Activated CD4-positive, alpha-beta T cell treated with anti-CD3 and anti-CD28 coated beads, Interleukin-2, Interleukin-4, amounts not matched to agents 100 ng/mL and 50 ng/mL, durations not matched to agents 16 hours and 8 hours (primary cell): ENCODE measurements around the gene DIPK1A.
A peak's percentile ranks its signal among the peaks of the same experiment; 100 is the strongest.

Experiments
- DNase-seq: peaks from one replicate; pipeline ENCODE4 v3.0.0-alpha.2; 2020; ENCODE audit warnings: low spot score

DIPK1A gene

DNA sequence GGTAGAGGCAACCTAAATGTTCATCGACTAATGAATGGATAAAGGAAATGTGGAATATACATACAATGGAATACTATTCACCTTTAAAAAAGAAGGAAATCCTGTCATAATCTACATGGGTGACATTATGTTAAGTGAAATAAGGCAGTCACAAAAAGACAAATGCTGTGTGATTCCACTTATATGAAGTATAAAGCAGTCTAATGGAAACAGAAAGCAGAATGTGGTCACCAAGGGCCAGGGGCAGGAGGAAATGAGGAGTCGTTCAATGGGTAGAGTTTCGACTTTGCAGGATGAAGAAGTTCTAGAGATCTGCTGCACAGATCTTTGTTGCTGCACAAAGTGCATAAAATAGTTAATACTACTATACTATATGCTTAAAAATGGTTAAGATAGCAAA, 7.8 kb downstream of the DIPK1A start:
- DNase-seq = peak; percentile 81

DNA sequence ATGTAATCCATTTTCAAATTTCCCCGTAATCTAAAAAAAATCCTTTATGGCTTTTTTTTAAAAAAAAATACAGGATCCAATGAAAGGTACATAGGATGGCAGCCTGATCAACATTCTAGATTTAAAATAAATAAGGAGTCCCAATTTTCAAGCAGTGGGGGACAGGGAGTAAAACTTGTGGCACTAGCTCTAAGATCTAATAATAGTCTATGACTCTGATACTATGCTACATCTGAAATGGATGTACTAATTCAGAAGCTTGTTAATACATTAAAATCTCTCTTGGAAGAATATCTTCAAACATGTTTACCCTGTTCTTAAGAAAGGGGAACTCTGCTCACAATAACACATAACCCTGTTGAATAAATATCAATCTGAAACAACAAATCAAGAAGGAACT, 8.5 kb downstream of the DIPK1A start:
- DNase-seq = no peak

DNA sequence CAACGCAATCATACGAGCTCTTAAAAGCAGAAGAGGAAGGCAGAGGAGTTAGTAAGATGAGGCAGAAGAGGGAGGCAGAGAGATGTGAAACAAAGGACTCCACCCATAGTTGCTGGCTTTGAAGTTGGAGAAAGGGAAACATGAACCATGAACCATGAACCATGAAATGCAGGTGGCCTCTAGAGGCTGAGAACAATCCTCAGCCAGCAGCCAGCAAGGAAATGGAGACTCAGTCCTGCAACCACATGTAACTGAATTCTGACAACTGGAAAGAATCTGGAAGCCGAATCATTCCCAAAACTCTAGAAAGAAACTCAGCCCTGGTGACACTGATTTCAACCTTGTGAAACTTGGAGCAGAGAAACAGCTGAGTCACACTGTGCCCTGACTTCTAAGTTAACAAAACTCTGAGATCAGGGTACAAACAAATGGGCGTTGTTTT, 10.1 kb downstream of the DIPK1A start:
- DNase-seq = peak; percentile 31

DNA sequence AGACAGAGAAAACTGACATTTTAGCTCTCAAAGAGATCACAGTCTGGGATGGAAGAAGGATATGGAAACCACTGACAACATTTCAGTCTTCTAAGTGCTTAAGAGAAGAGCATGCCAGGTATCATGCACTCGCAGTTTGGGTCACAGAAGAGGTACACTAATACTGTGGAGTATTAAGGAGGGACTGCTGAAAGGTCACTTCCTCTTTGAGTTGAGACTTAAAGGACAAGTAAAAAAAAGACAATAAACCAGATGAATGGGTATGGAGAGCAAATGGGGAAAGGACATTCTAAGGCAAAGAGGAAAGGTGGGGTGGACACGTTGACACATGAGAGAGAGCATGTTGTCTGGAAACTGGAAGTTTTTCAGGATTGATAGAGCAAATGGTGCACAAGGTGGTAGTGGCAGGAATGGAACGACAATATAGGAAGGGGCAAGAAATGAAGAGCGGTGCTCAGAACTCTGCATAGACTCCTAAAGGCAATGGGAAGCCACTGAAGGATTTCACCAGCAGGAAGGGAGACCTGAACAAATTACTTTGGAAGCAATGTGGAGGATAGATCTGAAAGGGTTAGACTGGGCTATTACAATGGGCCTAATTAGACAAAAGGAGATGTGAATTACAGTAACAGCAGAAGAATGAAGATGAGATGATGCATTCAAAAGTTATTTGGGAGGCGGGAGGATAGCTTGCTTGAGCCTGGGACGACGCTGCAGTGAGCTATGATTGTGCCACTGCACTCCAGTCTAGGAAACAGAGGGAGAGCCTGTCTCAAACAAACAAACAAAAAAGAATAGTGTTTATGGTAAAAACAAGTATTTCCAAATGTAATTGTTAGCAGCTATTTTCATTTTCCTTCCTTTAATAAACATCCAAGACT, 11.1 kb downstream of the DIPK1A start:
- DNase-seq = no peak

GRCh38 chr1:92948071-92948470, 13.2 kb downstream of the DIPK1A start:
- no peak for DNase-seq

GRCh38 chr1:92945748-92946270, 15.5 kb downstream of the DIPK1A start:
- DNase-seq = no peak

DNA sequence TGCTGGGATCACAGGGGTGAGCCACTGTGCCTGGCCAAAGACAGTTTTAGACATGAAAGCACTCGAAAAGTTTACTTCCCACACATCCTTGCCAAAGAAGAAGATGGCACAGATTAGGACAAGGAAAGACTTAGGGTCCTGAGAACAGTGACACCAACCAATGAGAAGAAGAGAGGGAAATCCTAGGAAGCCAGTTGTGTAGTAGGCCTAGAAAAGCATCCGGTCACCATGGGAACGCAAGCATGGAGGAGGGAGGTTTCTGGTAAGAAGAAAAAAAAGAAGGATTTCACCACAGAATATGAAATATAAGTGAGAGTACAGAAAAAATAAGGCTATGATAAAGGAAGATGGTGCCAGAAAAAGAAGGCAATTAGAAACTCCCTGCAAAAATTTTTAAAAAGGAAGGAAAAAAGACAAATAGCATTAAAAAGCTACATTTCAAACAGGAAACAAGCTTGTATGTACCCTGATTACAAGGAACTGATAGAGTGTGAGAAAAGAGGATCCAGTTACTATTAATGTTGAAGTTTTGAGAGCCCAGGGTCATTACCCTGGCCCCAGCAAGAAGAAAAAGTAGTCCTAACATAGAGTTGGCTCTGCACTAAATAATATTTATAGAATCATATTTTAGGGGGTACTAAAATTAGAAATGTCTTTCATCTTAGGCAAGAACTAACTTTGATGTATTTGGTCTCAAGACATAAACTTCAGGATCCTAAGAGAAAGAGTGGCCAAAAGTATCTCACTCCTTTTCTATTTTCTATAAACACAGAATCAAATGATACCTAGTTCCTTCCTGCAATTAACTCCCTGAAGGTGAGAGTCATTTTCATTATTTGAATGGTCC, 16.1 kb downstream of the DIPK1A start:
- DNase-seq = no peak

DNA sequence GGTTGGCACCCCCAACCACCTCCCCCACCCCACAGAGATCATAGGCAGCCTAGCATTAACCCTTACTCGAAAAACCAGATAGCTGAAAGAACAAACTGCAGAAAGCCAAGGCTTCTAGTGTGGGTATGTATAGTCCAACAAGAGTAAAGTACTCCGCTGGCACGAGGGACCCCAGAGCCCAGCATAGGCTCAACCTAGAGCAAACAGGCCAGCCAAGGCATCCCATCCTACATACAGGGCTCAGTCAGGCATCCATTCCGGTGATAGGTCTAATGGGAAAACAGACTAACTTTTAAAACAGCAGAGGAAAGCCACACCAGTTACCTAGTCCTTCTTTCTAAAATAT, 17.8 kb downstream of the DIPK1A start:
- no peak for DNase-seq

GRCh38 chr1:92940541-92940940, 20.7 kb downstream of the DIPK1A start:
- DNase-seq = peak; percentile 55

DNA sequence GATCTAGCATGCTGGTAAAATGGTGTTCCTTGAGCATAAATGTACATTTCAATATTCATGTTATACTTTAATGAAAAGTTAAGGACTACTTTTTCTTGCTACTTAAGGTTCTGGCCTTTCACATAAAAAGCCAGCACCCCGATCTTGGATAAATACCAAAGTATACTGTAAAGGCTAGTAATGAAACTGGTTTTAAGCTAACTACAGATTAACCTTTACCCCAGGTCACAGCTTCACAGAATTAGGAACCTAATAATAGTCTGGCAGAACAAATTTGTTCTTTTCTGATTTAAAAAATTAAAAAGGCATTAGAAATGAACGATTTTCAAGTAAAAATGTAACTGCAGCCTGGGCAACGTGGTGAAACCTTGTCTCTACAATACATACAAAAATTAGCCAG, 23.5 kb downstream of the DIPK1A start:
- DNase-seq = no peak

DNA sequence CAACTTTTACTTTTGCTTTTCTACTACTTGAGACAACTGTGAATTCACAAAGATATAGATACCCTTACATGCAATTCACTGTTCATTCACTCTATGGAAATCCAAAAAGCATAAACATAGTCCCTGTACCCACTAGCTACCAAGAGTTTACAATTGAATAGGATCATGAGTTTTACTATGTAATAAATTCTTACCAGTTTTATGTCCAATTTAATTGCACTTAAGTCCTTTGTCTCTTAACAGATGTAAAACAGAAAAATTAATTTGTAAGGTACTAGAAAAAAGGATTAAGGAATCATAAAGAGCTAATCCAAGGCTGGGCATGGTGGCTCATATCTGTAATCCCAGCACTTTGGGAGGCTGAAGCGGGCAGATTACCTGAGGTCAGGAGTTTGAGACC, 24.4 kb downstream of the DIPK1A start:
- no peak for DNase-seq

- DNase-seq = no peak
These were observed 26.6 kb downstream of the DIPK1A start for GRCh38 chr1:92934395-92935378.

- no peak for DNase-seq
These were observed 27.8 kb downstream of the DIPK1A start for GRCh38 chr1:92933459-92933858.

GRCh38 chr1:92931691-92932090, 29.6 kb downstream of the DIPK1A start:
- no peak for DNase-seq

GRCh38 chr1:92929461-92929860, 31.8 kb downstream of the DIPK1A start:
- DNase-seq = no peak

DNA sequence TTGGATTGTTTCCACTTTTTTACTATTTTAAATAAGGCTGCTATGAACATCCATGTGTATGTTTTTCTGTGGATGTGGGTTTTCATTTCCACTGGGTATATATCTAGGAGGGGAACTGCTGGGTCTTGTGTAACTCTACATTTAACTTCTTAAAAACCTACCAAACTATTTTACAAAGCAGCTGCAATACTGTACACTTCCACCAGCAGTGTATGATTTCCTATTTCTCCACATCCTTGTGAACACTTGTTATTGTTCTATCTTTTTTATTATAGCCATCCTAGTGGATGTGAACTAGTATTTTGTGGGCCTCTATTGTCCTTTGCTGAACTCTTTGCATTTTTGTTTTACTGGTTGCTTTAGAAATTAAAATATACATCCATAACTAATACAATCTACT, 33.4 kb downstream of the DIPK1A start:
- DNase-seq = no peak

DNA sequence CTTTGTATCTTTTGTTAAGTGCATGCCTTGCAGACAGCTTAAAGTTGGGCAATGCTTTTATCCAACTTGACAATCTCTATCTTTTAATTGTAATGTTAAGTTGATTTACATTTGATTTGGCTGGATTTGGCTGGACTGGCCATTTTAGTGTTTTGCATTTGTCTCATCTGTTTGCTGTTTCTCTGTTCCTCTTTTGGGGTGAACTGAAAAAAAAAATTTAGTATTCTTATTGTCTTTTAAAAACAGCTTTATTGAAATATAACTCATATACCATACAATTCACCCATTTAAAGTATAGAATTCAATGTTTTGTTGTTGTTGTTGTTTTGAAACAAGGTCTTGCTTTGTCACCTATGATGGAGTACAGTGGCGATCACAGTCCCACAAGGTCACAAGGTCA, 34.4 kb downstream of the DIPK1A start:
- no peak for DNase-seq

DNA sequence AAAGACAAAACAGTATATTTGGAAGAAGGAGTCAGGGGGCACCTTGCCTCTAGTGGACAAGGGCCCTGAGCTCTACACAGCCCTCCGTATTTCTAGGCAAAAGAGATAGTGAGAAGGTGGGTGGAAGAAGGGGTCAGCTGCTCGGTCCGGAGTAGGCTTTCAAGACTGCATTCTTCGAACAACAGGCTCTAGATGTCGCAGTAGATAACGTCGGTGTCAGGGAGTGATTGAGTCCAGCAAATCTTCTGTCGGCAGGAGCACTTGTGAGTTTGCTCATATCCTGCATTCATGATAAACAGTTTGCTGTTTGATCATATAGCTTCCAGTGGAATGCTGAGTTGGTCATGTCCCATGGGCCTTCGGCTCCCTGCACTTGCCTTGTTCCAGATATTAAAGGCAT, 36.8 kb downstream of the DIPK1A start:
- no peak for DNase-seq

GRCh38 chr1:92923664-92924063, 37.6 kb downstream of the DIPK1A start:
- DNase-seq = no peak

DNA sequence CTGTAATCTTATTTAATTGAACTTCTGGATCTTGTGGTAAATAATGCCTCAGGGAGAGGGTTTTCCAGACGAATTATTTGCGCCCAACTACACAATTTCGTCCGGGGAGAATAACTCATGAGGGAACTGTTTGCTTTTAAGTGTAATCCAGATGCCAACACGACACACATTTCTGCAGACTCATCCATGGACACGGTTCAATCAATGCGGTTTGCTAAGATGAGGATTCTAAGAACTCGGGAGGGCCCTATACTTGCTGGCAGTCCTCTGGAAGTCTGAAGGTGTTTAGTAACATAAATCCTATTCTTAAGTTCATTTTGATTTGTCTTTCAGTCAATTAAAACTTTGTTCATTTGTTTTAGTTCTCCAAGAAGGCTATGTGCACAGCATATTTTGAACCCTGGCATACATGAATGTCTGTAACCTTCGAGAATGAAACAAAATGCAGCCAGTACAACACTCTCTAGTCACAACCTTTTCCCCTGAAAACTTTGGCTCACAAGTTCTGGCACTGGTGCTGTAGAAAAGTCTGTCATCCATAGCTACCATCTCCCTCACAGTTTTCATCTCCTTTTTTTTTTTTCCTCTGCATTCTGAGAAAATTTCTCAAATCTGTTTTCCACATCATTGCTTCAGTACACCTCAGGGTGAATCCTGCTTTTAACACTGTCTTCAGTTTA, 38.8 kb downstream of the DIPK1A start:
- DNase-seq = no peak
